ENCODE data around the gene MPP3.

DNA sequence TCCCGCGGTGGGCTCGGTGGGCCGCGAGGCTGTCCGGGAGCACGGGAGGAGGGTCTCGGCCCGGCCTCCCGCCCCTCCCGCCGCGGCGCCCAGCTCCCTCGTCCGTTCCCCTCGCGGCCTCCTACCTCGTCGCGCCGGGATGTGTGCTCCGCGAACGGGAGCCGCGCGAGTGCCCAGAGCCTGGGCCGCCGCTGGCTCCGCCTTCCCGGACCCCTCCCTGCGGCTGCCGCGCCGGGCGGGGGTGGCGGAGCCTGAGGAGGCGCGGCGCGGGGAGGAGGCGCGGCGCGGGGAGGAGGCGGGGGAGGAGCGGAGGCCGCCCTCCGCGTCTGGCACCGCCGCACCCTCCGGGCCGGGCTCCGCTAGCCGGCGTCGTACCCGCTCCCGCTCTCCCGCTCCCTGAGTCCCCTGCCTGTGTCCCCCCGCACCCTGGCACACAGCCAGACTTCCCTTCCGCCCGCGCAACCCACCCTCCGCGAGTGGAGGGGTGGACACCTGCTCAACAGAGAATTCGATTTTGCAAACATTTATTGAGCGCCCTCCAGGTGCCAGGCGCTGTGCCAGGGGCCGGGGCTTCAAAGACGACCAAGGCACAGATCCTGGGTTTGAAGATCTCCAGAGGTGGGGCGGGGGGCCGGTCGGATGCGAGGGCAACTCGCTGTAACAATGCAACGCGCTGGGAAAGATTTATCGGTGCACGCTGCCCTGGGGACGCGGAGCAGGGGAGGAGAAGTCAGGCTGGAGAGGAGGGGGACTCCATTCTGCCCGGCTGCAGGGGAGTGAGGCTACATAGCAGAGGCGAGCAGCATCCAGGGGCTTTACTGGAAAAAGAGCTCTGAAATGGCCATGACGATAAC, at the start of gene MPP3:
- TF ChIP-seq EP300 (IDR thresholded peaks at IDR 0.05) (no peak), POLR2A (IDR thresholded peaks at IDR 0.05) (peak in 3 of 4 donors; percentile 31 to 80 (median 67)), POLR2AphosphoS5 (IDR thresholded peaks at IDR 0.05) (peak; percentile 55 to 84)
- TF ChIP-seq, protein P1, sequence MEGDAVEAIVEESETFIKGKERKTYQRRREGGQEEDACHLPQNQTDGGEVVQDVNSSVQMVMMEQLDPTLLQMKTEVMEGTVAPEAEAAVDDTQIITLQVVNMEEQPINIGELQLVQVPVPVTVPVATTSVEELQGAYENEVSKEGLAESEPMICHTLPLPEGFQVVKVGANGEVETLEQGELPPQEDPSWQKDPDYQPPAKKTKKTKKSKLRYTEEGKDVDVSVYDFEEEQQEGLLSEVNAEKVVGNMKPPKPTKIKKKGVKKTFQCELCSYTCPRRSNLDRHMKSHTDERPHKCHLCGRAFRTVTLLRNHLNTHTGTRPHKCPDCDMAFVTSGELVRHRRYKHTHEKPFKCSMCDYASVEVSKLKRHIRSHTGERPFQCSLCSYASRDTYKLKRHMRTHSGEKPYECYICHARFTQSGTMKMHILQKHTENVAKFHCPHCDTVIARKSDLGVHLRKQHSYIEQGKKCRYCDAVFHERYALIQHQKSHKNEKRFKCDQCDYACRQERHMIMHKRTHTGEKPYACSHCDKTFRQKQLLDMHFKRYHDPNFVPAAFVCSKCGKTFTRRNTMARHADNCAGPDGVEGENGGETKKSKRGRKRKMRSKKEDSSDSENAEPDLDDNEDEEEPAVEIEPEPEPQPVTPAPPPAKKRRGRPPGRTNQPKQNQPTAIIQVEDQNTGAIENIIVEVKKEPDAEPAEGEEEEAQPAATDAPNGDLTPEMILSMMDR (IDR thresholded peaks at IDR 0.05), result no peak

Data from upper lobe of left lung (tissue), 4 donors.